ENCODE measurements around the gene DHRS4.
"Not testable (repeated sequence)": the region's sequence is repeated elsewhere in the genome, so short reads cannot be mapped to it uniquely, and the experiment has no call there.

DHRS4 gene

DNA sequence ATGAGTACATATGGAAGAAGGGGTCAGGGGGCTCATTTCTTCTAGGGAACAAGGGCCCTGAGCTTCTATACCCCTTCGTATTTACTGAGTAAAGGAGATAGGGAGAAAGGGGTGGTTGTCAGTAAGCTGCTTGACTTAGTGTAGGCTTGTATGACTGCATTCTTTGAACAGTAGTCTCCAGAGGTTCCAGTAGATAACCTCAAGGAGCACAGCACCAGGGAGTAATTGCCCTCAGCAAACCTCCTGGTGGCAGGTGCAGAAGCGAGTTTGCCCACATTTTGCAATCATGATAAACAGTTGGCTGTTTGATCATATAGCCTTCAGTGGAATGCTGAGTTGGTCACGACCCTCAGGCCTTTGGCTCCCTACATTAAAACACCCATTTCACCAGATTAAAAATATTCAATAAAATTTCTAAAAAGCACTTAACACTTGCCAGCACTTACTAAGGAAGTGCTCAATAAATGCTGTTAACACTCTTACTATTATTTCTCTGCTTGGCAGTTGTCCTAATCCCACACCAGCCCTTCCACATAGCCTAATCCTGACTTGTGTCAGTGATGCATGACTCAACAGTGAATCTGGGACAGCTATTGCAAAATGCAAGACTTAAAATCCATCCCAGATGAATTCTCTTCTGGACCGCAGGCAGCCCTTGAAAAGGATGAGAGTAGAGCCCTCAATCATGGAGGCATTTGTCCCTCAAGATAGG, 31.5 kb downstream of the DHRS4 start:
- peak; percentile 90 for DNase-seq (ENCODE audit: low read depth)
- no peak overlapping the region for H3K4me3 ChIP-seq (replicated peaks; ENCODE audit: low read depth, low read length)
- TF ChIP-seq, protein P1, sequence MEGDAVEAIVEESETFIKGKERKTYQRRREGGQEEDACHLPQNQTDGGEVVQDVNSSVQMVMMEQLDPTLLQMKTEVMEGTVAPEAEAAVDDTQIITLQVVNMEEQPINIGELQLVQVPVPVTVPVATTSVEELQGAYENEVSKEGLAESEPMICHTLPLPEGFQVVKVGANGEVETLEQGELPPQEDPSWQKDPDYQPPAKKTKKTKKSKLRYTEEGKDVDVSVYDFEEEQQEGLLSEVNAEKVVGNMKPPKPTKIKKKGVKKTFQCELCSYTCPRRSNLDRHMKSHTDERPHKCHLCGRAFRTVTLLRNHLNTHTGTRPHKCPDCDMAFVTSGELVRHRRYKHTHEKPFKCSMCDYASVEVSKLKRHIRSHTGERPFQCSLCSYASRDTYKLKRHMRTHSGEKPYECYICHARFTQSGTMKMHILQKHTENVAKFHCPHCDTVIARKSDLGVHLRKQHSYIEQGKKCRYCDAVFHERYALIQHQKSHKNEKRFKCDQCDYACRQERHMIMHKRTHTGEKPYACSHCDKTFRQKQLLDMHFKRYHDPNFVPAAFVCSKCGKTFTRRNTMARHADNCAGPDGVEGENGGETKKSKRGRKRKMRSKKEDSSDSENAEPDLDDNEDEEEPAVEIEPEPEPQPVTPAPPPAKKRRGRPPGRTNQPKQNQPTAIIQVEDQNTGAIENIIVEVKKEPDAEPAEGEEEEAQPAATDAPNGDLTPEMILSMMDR (IDR thresholded peaks at IDR 0.05; ENCODE audit: low read length, missing control alignments) = no peak

DNA sequence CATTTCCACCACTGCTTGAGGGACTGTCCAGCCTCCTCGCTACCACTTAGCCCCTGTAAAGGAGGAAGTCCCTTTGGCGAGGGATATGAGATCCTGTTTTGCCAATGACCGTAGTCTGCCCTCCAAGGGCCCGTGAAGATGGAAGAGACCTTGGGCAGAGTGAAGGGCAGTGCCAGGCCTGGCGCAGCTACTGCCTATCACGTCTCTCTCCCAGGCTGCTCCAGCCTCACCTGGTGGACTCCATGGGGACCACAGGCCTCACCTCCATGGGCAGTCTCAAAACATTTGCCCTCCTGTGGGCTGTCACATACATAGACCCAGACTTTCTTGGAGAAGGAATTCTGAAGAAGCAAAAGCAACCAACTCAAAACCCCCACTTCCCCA, 34.6 kb downstream of the DHRS4 start:
- not testable (repeated sequence) for DNase-seq (ENCODE audit: low read depth); H3K4me3 ChIP-seq (replicated peaks; ENCODE audit: low read depth, low read length)

DNA sequence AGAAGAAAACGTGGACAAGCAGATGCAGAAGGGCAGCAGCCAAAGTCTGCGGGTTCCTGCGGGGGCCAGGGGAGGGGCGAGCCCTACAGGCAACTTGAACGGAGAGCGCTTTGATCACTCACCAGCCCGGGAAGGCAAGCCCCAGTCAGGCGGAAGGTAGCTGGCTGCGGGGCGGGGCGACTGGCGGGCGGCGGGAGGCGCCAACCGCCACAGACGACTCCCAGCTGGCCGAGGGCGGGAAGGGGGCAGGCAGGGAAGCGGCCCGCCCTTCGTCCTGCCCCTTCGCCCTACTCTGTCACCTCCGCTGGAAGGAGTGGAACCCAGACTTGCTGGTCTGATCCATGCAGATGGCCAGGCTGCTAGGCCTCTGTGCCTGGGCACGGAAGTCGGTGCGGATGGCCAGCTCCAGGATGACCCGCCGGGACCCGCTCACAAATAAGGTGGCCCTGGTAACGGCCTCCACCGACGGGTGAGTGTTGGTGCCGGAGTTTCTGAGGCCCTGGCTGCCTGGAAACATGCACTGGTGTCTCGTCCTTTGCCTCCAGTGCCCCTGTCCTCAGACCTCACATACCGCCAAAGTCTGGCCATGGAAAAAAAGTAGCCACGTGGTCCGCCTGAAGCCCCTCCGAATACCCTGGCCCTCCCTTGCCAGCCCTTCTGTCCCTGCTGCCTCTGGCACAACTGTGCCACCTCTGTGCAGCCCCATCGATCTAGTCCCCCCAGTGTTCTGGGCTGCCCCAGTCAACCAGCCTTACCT, 35.2 kb downstream of the DHRS4 start, which contains the start of gene DHRS4L2:
DHRS4L2 (plus strand) TSS at position 323 of the 757 bp plus-strand sequence; CDS start at position 342, 19 bp downstream.
- DNase-seq (ENCODE audit: low read depth) = peak; percentile 49

DNA sequence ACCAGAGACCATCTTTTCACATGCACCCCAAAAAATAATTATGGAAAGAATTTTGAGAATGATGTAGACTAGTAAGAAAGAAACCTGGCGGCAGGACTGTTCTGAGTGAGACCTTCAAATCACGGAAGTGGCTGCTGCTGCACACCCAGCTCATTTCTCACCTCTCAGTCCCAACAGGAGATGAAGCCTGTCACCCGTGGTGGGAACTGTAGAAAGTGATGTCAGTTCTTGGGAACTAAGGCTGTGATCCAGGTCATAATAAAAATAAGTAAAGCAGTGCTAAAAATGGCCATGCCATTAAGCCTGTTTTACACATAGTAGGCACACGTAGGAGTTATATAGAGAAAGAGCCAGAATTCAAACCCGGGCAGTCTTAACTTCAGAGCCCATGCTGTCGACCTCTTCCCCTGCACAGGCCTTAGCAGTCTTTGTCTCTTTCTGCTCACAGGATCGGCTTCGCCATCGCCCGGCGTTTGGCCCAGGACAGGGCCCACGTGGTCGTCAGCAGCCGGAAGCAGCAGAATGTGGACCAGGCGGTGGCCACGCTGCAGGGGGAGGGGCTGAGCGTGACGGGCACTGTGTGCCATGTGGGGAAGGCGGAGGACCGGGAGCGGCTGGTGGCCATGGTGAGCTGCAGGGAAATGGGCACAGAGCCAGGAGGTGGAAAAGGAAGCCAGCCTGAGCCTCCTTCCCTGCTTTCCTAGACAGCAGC, 36.3 kb downstream of the DHRS4 start:
- H3K4me3 ChIP-seq (replicated peaks; ENCODE audit: low read depth, low read length); DNase-seq (ENCODE audit: low read depth): not testable (repeated sequence)

More for the DNA sequence above, 35.2 kb downstream of the DHRS4 start, which contains the start of gene DHRS4L2:
- H3K4me3 ChIP-seq (replicated peaks; ENCODE audit: low read depth, low read length) = peak within 1 kb of the TSS; percentile 36

DNA sequence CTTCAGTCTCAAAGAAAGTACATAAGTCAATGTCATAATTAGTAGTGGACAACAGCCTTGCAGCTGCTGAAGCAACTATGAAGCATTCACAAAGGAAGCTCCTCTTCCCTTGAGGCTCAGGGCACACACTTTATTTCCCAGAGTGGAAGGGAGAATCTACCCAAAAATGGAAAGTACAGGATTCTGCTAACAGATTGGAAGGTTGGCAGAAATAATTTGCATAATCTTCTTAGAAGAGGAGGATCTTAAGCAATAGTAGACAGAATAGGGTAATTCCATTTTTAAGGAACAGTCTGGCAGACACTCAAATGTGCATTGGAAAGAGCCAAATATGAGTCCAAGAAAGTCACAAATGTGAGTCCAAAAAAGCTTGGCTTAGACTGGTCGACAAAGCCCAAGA, 37.4 kb downstream of the DHRS4 start:
- H3K4me3 ChIP-seq (replicated peaks; ENCODE audit: low read depth, low read length) = not testable (repeated sequence)
- DNase-seq (ENCODE audit: low read depth) = peak; percentile 21

DNA sequence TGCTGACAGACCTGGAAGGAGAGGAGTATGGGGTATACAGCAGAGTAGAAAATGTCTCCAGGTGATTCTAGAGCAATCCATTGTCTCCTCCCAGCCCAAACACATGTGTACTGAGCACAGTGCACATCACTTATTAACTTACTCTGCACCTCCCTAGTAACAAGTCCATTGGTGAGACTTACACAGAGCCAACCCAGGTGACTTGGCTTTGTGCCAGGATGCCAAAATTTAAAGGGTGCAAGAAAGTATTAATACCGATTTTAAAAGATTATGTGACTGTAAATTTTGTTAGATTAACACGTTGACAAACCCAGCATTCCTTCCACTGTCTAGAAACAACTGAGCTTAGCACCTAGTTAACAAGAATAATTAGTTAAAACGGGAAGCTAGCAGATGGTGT, 39.5 kb downstream of the DHRS4 start:
- H3K4me3 ChIP-seq (replicated peaks; ENCODE audit: low read depth, low read length); DNase-seq (ENCODE audit: low read depth): not testable (repeated sequence)

DNA sequence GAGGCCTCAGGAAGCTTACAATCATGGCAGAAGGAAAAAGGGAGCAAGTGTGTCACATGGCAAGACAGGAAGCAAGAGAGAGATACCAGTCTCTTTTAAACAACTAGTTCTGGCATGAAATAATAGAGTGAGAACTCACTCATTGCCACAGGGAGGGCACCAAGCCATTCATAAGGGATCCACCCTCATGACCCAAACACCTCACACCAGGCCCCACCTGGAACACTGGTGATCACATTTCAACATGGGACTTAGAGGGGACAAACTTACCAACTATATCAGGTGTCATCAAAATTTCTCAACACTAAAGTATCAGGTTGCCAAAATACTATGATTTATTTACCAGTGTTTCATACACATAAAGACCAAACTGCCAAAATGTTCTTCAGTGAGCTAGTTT, 42.4 kb downstream of the DHRS4 start:
- H3K4me3 ChIP-seq (replicated peaks; ENCODE audit: low read depth, low read length) = not testable (repeated sequence)

DNA sequence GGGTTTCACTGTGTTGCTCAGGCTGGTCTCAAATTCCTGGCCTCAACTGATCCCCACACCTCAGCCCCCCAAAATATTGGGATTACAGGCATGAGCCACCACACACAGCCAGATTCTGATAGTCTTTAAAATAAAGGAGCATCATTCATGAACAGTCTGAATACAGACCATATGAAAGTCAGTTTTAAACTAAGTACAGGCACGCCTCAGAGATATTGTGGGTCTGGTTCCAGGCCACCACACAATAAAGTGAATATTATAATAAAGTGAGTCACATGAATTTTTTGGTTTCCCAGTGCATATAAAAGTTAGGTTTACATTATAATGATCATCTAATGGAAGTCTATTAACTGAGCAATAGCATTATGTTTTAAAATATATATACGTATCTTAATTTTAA, 43.3 kb downstream of the DHRS4 start:
- not testable (repeated sequence) for H3K4me3 ChIP-seq (replicated peaks; ENCODE audit: low read depth, low read length); DNase-seq (ENCODE audit: low read depth)

More for the DNA sequence above, 42.4 kb downstream of the DHRS4 start:
- not testable (repeated sequence) for DNase-seq (ENCODE audit: low read depth)

DNA sequence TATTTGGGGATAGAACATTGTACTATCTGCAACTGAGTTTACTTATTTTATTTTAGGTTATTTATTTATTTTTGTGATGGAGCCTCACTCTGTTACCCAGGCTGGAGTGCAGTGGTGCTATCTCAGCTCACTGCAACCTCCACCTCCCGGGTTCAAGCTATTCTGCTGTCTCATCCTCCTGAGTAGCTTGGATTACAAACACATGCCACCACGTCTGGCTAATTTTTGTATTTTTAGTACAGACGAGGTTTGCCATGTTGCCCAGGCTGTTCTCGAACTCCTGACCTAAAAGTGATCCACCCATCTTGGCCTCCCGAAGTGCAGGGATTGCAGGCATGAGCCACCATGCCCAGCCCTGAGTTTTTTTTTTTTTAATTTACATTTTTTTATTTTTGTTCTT, 46.1 kb downstream of the DHRS4 start:
- not testable (repeated sequence) for DNase-seq (ENCODE audit: low read depth); H3K4me3 ChIP-seq (replicated peaks; ENCODE audit: low read depth, low read length)

DNA sequence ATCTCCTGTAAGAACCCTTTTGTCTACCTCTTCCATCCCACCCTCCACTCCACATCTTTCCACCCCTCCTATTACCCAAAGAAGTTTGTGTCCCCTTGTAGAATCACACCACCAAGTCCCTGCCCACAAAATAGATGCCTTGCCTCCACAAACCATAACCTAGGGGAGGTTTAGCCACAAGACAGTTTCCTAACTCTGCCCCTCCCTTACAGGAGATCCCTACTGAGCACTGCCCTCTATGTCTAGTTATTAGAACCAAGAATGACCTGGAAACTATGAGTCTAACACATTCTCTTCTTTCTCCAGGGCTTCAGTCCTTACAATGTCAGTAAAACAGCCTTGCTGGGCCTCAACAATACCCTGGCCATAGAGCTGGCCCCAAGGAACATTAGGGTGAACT, 47.5 kb downstream of the DHRS4 start:
- not testable (repeated sequence) for DNase-seq (ENCODE audit: low read depth); H3K4me3 ChIP-seq (replicated peaks; ENCODE audit: low read depth, low read length)

DNA sequence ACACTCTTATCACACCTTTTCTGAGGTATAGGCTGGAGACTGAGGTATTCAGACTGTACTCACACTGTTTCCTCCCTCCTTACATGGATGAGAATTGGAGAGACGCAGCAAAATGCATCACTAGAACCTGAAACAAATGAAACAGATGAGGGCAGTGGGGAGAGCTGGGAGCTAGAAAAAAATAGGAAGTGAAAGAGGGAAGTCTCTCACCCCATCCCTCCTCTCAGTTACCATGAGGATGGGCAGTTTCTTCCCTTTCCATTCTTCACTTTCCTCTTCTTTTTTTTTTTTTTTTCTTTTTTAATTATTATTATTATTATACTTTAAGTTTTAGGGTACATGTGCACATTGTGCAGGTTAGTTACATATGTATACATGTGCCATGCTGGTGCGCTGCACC, 48.1 kb downstream of the DHRS4 start:
- DNase-seq (ENCODE audit: low read depth); H3K4me3 ChIP-seq (replicated peaks; ENCODE audit: low read depth, low read length): not testable (repeated sequence)

DNA sequence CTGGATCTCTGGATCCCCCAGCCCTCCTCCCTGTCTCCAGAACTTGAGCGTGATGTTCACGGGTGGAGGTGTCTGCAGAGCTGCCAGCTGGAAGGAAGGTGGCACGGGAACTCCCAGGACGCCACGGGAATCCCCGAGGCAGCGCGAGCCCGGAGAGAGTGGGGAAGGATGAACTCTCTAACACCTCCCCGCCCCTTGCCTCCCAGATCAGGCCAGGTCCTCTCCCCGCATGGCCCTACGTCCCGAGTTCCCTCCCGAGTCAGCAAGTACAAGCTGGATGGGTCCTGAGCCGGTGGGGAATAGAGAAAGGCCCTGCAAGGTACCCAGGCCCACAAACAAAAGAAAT, 52.9 kb downstream of the DHRS4 start:
- not testable (repeated sequence) for DNase-seq (ENCODE audit: low read depth)
- H3K4me3 ChIP-seq (replicated peaks; ENCODE audit: low read depth, low read length) = peak overlapping the region; percentile 29

DNA sequence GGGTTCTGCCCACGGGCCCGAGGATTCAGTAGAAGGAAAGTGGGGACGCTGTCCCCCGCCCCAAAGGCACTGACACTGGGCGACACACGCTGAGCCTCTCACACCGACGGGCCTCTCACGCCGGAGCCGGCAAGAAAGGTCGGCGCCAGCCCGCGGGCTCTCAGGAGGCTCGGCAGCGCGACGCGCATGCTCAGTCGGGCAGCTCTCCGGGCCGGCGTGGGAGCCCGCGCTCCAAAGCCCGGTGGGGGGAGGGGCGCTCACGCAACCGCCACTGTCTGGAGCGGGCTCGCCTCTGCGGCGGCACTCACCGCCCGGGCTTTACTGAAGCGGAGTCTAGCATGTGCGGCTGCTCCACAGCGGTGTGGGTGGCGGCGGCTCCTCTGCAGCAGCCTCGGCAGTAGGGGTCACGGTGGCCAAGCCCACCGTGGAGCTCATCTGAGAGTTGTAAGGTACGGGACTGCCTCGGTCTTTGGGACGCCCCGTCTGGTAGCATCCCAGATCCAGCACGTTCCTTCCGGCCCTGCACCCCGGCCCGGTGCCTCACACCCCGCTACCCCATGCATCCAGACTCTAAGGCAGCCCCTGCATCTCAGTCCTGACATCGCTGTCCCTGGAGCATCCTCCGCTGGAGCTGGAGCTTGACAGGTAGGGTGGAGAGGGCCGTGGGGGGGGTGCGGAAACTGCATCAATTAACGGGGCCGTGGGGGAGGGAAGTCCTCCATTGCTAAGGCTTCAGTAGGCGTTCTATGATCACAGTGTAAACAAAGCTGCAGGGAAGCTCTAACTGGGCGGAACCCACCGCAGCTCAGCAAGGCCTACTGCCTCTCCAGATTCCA, 53.5 kb downstream of the DHRS4 start:
- peak overlapping the region; percentile 29 for H3K4me3 ChIP-seq (replicated peaks; ENCODE audit: low read depth, low read length)
- DNase-seq (ENCODE audit: low read depth) = peak; percentile 7

Data from fibroblast of pulmonary artery (primary cell).